SU-DHL-6 (cell line): ENCODE measurements around the gene FEM1A.

Experiments
- CTCF ChIP-seq: fragments of 200-600 bp; sonication (generic); IDR thresholded peaks from one replicate; pipeline ENCODE4 v1.5.1; 2017; ENCODE audit warnings: antibody characterized with exemption, mild to moderate bottlenecking, low read length, moderate library complexity; ENCODE audit not compliant: insufficient read depth, poor library complexity, severe bottlenecking
- EZH2phosphoT487 ChIP-seq: fragments of 200-600 bp; sonication (generic), shearing (Covaris generic); conservative IDR thresholded peaks from 2 replicates; pipeline ENCODE4 v1.6.1; 2018; ENCODE audit warnings: mild to moderate bottlenecking, antibody characterized with exemption, low read length, moderate library complexity, mixed read lengths

GRCh38 chr19:4749870-4750590 lies 41.5 kb upstream of the FEM1A start:
- TF ChIP-seq CTCF: no peak
- TF ChIP-seq EZH2phosphoT487: no peak
